Tibial artery (tissue), 4 donors: ENCODE data around the gene TTC16.

ENCODE experiments used
- DNase-seq, 2 donors: peaks; one replicate each; pipeline ENCODE4 v3.0.0-alpha.2; 2019
- H3K27ac ChIP-seq, 2 donors: fragments of 200-600 bp; sonication (generic) in 1 of 2; 1 replicate in 1 of 2; 2 replicates in 1 of 2; pipeline ENCODE4 v1.5.1; 2018 to 2019; ENCODE audit warnings: mild to moderate bottlenecking in 1 of 2
- H3K27me3 ChIP-seq, 2 donors: fragments of 200-600 bp; sonication (generic) in 1 of 2; one replicate each; pipeline versions ENCODE4 v1.5.1 to v1.6.0; 2016 to 2019
- H3K36me3 ChIP-seq, 3 donors: fragments of 200-600 bp; sonication (generic) in 2 of 3; one replicate each; pipeline ENCODE4 v1.5.1; 2016 to 2019; ENCODE audit warnings: mild to moderate bottlenecking in 2 of 3
- H3K4me1 ChIP-seq, 4 donors: fragments of 200-600 bp; sonication (generic) in 2 of 4; 1 replicate in 3 of 4; 2 replicates in 1 of 4; pipeline ENCODE4 v1.5.1; 2016 to 2019
- H3K4me3 ChIP-seq, 2 donors: fragments of 200-600 bp; sonication (generic) in 1 of 2; 1 replicate in 1 of 2; 2 replicates in 1 of 2; pipeline ENCODE4 v1.5.1; 2018 to 2019; ENCODE audit warnings: mild to moderate bottlenecking in 2 of 2
- H3K9me3 ChIP-seq, 3 donors: fragments of 200-600 bp; sonication (generic) in 1 of 3; one replicate each; pipeline ENCODE4 v1.5.1; 2016 to 2019
- intact Hi-C: fragments of 100-400 bp; cut with DNase I; formaldehyde crosslinking; loops from one replicate; pipeline ENCODE4 v1.15.0; 2023; ENCODE audit warnings: low total_unique reads
- TF ChIP-seq, protein P1 (sequence below), 2 experiments: fragments of 200-600 bp in 1 of 2; fragments of 450-650 bp in 1 of 2; IDR thresholded peaks; one replicate each; pipeline ENCODE4 v1.5.1; 2017 to 2019; ENCODE audit warnings: antibody characterized with exemption in 2 of 2, mild to moderate bottlenecking in 1 of 2, moderate library complexity in 1 of 2

TTC16 gene, protein sequence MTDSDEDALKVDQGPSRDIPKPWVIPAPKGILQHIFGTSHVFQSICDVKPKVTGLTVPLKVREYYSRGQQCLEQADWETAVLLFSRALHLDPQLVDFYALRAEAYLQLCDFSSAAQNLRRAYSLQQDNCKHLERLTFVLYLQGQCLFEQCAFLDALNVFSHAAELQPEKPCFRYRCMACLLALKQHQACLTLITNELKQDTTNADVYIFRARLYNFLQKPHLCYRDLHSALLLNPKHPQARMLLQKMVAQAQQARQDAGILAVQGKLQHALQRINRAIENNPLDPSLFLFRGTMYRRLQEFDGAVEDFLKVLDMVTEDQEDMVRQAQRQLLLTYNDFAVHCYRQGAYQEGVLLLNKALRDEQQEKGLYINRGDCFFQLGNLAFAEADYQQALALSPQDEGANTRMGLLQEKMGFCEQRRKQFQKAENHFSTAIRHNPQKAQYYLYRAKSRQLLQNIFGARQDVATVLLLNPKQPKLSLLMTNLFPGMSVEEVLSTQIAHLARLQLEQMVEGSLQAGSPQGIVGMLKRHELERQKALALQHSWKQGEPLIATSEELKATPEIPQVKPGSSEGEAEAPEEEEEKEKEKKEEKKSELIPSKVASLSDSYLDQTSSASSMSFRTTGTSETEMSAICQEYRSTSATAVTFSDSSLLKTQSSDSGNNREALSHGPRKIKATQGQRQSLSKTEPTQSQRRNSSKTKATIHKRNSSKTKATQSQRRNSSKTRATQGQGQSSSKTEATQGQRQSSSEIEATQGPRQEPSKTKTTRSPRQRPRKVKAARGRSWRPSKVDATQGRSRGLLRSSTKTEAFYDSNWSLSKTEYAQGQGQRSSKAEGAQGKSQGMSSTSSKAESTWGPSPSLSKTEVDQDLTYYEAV

DNA sequence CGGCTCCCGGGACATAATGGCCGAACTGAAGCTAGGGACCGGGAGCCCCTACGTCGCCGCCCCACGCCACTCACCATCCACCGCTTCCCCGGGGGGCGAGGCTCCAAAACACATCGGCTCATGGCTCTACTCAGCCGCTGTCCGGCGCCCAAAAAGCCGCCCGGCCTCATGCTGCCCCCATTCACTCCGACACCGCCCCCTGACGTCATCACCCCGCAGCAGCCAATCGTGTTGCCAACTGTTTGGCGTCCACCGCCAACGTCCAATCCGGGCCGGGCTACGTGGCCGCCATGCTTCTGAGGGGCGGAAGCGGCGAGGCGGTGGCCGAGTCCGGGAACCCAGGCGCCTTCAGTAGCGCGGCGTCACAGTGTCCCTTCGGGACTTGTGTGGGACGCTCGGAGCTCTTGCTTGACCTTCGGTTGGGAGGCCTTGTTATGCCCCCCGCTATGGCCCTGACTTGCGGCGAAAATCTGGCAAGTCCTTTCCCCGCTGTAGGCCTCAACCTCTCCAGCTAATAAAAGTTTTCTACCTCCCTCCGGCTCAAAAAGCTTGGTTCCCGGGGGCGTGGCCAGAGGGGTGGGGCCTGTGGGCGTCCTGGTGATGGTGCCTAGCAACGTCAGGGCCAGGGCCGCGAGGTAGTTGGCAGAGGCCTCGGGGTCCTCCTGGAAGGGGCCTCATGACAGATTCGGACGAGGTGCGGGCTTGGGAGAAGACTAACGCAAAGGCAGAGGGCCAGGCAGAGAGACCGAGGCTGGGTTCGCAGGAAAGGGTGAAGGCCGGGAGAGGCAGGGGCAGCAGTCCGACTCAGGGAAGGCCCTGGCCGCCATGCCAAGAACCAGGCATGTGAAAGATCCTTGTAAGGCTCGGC is at the start of gene TTC16, which contains the start of gene PTRH1:
TTC16 (plus strand) TSS at position 610 of the 868 bp plus-strand sequence; CDS start at position 677, 67 bp downstream.
PTRH1 (minus strand) TSS at position 194 of the 868 bp plus-strand sequence; CDS start at position 170, 24 bp downstream.
- H3K36me3 ChIP-seq, result peaks cover 0 to 10% (median 0%) of the 10 kb centered on the region in 3 donors
- intact Hi-C loops, result no loop called here
- no peaks in the 10 kb centered on the region for H3K27me3 ChIP-seq
- peaks cover 0 to 20% (median 18%) of the 10 kb centered on the region in 4 donors for H3K4me1 ChIP-seq
- TF ChIP-seq, protein P1, sequence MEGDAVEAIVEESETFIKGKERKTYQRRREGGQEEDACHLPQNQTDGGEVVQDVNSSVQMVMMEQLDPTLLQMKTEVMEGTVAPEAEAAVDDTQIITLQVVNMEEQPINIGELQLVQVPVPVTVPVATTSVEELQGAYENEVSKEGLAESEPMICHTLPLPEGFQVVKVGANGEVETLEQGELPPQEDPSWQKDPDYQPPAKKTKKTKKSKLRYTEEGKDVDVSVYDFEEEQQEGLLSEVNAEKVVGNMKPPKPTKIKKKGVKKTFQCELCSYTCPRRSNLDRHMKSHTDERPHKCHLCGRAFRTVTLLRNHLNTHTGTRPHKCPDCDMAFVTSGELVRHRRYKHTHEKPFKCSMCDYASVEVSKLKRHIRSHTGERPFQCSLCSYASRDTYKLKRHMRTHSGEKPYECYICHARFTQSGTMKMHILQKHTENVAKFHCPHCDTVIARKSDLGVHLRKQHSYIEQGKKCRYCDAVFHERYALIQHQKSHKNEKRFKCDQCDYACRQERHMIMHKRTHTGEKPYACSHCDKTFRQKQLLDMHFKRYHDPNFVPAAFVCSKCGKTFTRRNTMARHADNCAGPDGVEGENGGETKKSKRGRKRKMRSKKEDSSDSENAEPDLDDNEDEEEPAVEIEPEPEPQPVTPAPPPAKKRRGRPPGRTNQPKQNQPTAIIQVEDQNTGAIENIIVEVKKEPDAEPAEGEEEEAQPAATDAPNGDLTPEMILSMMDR (IDR thresholded peaks at IDR 0.05), result no peak
- peak within 1 kb of the TSS; percentile 81 for H3K27ac ChIP-seq
- peak; percentile 97 to 98 for DNase-seq
- H3K4me3 ChIP-seq, result peak within 1 kb of the TSS; percentile 72 to 78
- H3K9me3 ChIP-seq, result no peaks in the 10 kb centered on the region

DNA sequence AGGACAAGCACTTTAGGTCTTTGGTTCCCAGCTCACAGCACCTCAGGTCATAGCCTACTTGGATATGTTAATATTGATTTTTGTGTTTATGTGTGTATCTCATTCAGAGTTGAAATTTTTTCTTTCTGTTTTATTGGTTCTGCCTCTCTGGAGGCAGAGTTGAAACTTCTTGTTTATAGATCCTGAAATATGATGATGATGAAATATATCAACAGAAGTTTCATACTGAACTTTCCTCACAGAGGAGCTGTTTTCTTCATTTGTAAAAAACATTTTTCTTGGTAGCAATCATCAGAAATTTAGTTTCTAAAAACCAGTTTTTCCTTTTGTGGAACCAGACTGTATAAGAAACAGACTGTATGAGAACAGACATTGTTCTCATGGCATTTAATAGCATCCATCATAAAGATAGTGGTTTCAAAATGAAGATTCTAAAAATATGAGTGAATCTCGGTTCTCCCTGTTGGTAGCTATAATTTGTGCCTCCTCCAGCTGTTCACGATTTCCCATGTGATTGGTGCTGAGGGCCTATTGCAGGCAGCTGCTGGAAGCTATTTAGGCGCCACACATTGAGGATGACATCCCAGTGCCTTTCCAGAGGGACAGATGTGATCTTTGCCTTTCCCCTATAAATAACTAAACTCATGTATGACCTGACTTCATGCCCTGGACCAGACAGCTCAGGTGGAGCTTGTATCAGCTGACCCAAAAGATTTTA is 48.6 kb upstream of the TTC16 start:
- no peaks in the 10 kb centered on the region for H3K9me3 ChIP-seq
- DNase-seq, result no peak
- no peak overlapping the region for H3K27ac ChIP-seq
- peaks cover 27 to 92% (median 82%) of the 10 kb centered on the region in 3 donors for H3K36me3 ChIP-seq
- H3K4me3 ChIP-seq, result no peak overlapping the region
- TF ChIP-seq, protein P1 (IDR thresholded peaks at IDR 0.05), result no peak
- no peaks in the 10 kb centered on the region for H3K4me1 ChIP-seq
- no peaks in the 10 kb centered on the region for H3K27me3 ChIP-seq
- intact Hi-C loops, result no loop called here

DNA sequence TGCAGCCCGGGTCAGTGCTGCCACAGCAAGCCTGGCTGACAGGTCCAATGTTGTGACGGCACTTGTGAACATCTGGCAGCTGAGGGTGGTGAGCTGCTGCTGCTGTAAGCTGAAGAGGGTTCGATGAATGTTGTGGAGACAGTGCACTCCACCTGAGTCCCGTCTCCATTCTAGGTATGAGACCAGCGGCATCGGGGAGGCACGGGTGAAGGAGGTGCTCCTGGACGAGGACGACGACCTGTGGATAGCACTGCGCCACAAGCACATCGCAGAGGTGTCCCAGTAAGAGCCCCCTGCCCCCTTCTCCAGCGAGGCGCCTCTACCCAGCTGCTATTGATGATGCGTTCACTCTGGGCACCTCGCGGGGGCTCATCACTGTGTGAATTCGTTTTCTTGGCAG is 48.0 kb upstream of the TTC16 start:
- H3K4me3 ChIP-seq, result no peak overlapping the region
- intact Hi-C loops, result no loop called here
- peaks cover 32 to 92% (median 83%) of the 10 kb centered on the region in 3 donors for H3K36me3 ChIP-seq
- H3K27ac ChIP-seq, result no peak overlapping the region
- H3K27me3 ChIP-seq, result no peaks in the 10 kb centered on the region
- no peaks in the 10 kb centered on the region for H3K4me1 ChIP-seq
- H3K9me3 ChIP-seq, result no peaks in the 10 kb centered on the region
- no peak for DNase-seq
- TF ChIP-seq, protein P1 (IDR thresholded peaks at IDR 0.05), result no peak

DNA sequence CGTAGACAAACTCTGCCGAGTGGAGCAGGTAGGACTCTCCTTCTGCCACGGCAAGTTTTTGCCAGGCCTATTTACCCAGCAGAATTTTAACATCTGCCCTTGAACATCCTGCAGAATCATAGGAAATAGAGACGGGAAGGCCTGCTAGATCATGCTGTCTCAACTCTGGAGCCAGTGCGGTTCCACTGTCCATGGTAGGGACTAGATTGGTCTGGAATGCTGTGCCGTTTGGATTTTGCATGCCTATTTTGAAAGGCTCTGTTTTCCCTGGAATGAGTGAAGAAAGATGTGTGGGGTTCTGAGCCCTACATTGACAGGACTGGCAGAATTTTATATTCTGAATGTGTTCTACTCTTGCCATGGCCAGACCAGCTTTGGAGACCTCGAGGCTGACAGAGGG is 42.6 kb upstream of the TTC16 start:
- H3K27ac ChIP-seq, result no peak overlapping the region
- no peaks in the 10 kb centered on the region for H3K27me3 ChIP-seq
- no peaks in the 10 kb centered on the region for H3K9me3 ChIP-seq
- H3K4me1 ChIP-seq, result no peaks in the 10 kb centered on the region
- intact Hi-C loops, result no loop called here
- no peak overlapping the region for H3K4me3 ChIP-seq
- H3K36me3 ChIP-seq, result peaks cover 28 to 92% (median 72%) of the 10 kb centered on the region in 3 donors
- DNase-seq, result no peak
- TF ChIP-seq, protein P1 (IDR thresholded peaks at IDR 0.05), result no peak
